ENCODE measurements around the gene PNKD.

Gene PNKD

DNA sequence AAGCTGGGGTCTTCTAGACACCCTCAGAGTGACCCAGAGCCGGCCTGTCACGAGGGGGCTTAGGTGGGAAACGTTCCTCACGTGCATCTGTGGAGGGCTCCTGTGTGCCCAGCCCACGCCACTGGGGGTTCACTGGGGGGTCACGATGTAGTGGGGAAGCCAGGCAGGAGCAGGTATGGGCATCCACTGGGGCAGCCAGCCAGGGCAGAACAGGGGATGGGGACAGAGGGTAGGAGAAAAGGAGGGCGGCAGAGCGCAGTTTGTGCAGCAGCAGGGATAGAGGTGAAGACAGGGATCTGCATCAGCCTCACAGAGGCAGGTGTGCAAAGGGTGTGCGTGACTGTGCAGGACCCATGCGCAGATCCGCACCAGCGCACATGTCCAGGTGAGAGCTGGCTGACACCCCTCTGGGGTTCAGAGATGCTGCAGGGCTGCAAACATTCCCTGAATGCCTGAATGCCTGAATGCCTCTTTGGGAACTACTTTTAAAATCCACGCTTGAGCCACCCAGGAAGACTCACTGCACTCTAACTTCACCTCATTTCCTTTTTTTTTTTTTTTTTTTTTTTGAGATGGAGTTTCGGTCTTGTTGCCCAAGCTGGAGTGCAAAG lies 10.0 kb downstream of the PNKD start:
- no peak overlapping the region for H3K4me3 ChIP-seq (ENCODE audit: low read length)
- DNase-seq (ENCODE audit: low read depth), result no peak
- TF ChIP-seq, protein P1, sequence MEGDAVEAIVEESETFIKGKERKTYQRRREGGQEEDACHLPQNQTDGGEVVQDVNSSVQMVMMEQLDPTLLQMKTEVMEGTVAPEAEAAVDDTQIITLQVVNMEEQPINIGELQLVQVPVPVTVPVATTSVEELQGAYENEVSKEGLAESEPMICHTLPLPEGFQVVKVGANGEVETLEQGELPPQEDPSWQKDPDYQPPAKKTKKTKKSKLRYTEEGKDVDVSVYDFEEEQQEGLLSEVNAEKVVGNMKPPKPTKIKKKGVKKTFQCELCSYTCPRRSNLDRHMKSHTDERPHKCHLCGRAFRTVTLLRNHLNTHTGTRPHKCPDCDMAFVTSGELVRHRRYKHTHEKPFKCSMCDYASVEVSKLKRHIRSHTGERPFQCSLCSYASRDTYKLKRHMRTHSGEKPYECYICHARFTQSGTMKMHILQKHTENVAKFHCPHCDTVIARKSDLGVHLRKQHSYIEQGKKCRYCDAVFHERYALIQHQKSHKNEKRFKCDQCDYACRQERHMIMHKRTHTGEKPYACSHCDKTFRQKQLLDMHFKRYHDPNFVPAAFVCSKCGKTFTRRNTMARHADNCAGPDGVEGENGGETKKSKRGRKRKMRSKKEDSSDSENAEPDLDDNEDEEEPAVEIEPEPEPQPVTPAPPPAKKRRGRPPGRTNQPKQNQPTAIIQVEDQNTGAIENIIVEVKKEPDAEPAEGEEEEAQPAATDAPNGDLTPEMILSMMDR (conservative IDR thresholded peaks at IDR 0.05; ENCODE audit: low read length), result no peak

GRCh38 chr2:218281449-218281848 lies 11.1 kb downstream of the PNKD start:
- no peak for DNase-seq (ENCODE audit: low read depth)
- no peak overlapping the region for H3K4me3 ChIP-seq (ENCODE audit: low read length)

GRCh38 chr2:218282173-218282991 lies 12.1 kb downstream of the PNKD start:
- peak; percentile 62 for DNase-seq (ENCODE audit: low read depth)
- TF ChIP-seq, protein P1 (conservative IDR thresholded peaks at IDR 0.05; ENCODE audit: low read length), result no peak

More at GRCh38 chr2:218281449-218281848, 11.1 kb downstream of the PNKD start:
- TF ChIP-seq, protein P1 (conservative IDR thresholded peaks at IDR 0.05; ENCODE audit: low read length), result no peak

DNA sequence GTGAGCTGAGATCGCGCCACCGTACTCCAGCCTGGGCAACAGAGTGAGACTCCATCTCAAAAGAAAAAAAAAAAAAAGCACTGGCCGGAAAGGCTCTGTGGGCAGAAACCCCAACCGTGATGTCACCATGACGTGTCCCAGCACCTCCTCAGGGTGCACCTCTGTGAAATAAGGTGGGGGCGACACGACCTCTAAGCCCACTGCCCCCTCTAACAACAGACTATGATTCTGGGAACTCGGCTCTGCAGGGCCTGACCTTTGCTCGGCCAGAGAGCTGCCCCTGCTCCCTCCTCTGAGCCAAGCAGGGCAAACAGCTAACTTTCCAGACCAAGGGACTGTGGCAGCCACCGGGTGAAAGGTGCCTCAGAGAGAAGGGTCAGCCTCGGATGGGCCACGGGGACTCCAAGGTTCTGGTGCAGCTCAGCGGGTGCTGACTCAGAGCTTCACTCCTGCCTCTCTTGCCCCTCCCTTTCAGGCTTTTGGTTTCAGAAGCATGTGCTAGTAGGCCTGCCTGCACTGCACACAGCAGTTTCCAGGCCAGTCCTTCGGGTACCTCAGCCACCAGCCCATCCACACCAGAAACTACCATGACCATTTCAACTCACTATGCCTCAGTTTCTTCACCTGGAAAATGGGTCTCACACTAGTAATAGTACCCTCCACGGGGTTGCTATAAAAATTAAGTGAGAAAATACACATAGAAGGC lies 13.9 kb downstream of the PNKD start:
- H3K4me3 ChIP-seq (ENCODE audit: low read length), result peak overlapping the region; percentile 39
- TF ChIP-seq, protein P1 (conservative IDR thresholded peaks at IDR 0.05; ENCODE audit: low read length), result no peak
- DNase-seq (ENCODE audit: low read depth), result peak; percentile 76

More at GRCh38 chr2:218282173-218282991, 12.1 kb downstream of the PNKD start:
- H3K4me3 ChIP-seq (ENCODE audit: low read length), result no peak overlapping the region

GRCh38 chr2:218285604-218286003 lies 15.3 kb downstream of the PNKD start:
- DNase-seq (ENCODE audit: low read depth), result peak; percentile 89
- TF ChIP-seq, protein P1 (conservative IDR thresholded peaks at IDR 0.05; ENCODE audit: low read length), result no peak
- peak overlapping the region; percentile 64 for H3K4me3 ChIP-seq (ENCODE audit: low read length)

DNA sequence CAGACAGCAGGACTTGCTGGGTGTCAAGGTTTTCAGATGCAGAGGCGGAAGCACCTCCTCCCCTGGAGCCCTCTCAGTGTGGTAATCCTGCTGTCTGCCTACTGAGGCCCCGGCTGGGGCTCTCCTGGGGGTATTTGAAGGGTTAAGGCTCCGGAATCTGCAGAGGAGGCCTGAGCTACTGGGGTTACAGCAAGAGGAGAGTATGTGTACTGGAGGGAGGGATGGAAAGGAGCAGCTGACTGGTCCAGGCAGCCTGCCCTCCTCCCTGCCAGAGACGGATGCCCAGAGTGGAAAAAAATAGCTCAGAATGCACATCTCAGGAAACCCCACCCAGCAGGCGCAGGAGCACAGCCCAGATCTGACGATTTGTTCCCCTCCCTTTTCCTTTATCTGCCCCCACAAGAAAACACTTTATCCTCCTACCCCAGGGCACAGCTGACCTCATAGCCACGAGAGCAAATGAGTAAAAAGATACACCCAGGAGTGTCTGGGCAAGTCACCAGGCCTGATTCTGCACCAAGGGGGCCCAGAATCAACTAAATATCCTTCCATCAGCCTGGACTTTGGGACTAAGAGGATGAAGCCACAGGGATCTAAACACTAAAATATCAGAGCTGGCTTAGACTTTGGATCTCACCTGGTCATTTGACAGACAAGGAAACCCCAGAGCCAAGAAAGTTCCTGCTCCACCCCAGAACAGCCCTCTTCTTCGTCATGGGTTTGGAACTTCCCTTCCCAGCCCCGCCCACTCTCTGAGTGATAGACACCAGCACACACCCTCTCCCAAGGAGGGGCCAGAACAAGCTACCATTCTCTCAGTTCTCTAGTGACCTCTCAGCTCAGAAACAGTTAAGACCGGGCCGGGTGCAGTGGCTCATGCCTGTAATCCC lies 16.5 kb downstream of the PNKD start:
- DNase-seq (ENCODE audit: low read depth), result peak; percentile 94
- peak overlapping the region; percentile 64 for H3K4me3 ChIP-seq (ENCODE audit: low read length)
- TF ChIP-seq, protein P1 (conservative IDR thresholded peaks at IDR 0.05; ENCODE audit: low read length), result no peak

All from AG10803 (cell line).